ENCODE data around the gene AGAP5. TPM values are rescaled to one million over a fixed set of nuclear protein-coding genes. Genes with fewer than 3 reads are reported as not detected.

AGAP5 gene
- total and polyA plus RNA-seq, 10 of the 15 experiments (the other 5 are each of a cell fraction or from before 2014, with no cell fraction given): 0.68 to 8.5 (median 6.7) TPM; not detected in 1

GRCh38 chr10:73730153-73730906 lies 32.4 kb upstream of the AGAP5 start (continued):
- TF ChIP-seq ZNF622 (IDR thresholded peaks at IDR 0.05) (no peak), HSF1 (IDR thresholded peaks at IDR 0.05; ENCODE audit: low read depth, low read length) (peak; percentile 73; the same call in 1 of the 2 replicates), CREM (IDR thresholded peaks at IDR 0.05; ENCODE audit: low read depth) (peak; percentile 91), FOXK2 (IDR thresholded peaks at IDR 0.05) (peak; percentile 56), MYC (IDR thresholded peaks at IDR 0.05; ENCODE audit: insufficient read depth, insufficient read length, insufficient replicate concordance, low read length, severe bottlenecking) (no peak), MXI1 (IDR thresholded peaks at IDR 0.05; ENCODE audit: low read depth, low read length) (peak; percentile 89), IKZF2 (IDR thresholded peaks at IDR 0.05) (peak; percentile 27 to 38; a peak in 3 of 4 replicates), ATF3 (IDR thresholded peaks at IDR 0.05; ENCODE audit: borderline replicate concordance, extremely low read depth, low read depth, low read length) (no peak), POLR2AphosphoS5 (IDR thresholded peaks at IDR 0.05; ENCODE audit: low read length) (peak; percentile 96), FOS (IDR thresholded peaks at IDR 0.05; ENCODE audit: borderline replicate concordance, extremely low read depth, insufficient read length) (no peak), CHD2 (IDR thresholded peaks at IDR 0.05; ENCODE audit: borderline replicate concordance, low read depth, low read length) (peak; percentile 40; the same call in 1 of the 2 replicates), SUZ12 (IDR thresholded peaks at IDR 0.05; ENCODE audit: unreplicated experiment) (no peak), ZBTB4 (CRISPR knock-in tag; IDR thresholded peaks at IDR 0.05) (no peak), NBN (IDR thresholded peaks at IDR 0.05) (peak; percentile 93), EP300 (IDR thresholded peaks at IDR 0.05; ENCODE audit: borderline replicate concordance in 1 of 2, control insufficient read depth in 1 of 2, low read depth in 2 of 2, low read length in 2 of 2) (no peak)
- TF ChIP-seq, protein P1, sequence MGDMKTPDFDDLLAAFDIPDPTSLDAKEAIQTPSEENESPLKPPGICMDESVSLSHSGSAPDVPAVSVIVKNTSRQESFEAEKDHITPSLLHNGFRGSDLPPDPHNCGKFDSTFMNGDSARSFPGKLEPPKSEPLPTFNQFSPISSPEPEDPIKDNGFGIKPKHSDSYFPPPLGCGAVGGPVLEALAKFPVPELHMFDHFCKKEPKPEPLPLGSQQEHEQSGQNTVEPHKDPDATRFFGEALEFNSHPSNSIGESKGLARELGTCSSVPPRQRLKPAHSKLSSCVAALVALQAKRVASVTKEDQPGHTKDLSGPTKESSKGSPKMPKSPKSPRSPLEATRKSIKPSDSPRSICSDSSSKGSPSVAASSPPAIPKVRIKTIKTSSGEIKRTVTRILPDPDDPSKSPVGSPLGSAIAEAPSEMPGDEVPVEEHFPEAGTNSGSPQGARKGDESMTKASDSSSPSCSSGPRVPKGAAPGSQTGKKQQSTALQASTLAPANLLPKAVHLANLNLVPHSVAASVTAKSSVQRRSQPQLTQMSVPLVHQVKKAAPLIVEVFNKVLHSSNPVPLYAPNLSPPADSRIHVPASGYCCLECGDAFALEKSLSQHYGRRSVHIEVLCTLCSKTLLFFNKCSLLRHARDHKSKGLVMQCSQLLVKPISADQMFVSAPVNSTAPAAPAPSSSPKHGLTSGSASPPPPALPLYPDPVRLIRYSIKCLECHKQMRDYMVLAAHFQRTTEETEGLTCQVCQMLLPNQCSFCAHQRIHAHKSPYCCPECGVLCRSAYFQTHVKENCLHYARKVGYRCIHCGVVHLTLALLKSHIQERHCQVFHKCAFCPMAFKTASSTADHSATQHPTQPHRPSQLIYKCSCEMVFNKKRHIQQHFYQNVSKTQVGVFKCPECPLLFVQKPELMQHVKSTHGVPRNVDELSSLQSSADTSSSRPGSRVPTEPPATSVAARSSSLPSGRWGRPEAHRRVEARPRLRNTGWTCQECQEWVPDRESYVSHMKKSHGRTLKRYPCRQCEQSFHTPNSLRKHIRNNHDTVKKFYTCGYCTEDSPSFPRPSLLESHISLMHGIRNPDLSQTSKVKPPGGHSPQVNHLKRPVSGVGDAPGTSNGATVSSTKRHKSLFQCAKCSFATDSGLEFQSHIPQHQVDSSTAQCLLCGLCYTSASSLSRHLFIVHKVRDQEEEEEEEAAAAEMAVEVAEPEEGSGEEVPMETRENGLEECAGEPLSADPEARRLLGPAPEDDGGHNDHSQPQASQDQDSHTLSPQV (IDR thresholded peaks at IDR 0.05): no peak
- TF ChIP-seq, protein P2, sequence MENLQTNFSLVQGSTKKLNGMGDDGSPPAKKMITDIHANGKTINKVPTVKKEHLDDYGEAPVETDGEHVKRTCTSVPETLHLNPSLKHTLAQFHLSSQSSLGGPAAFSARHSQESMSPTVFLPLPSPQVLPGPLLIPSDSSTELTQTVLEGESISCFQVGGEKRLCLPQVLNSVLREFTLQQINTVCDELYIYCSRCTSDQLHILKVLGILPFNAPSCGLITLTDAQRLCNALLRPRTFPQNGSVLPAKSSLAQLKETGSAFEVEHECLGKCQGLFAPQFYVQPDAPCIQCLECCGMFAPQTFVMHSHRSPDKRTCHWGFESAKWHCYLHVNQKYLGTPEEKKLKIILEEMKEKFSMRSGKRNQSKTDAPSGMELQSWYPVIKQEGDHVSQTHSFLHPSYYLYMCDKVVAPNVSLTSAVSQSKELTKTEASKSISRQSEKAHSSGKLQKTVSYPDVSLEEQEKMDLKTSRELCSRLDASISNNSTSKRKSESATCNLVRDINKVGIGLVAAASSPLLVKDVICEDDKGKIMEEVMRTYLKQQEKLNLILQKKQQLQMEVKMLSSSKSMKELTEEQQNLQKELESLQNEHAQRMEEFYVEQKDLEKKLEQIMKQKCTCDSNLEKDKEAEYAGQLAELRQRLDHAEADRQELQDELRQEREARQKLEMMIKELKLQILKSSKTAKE (IDR thresholded peaks at IDR 0.05; ENCODE audit: low read depth, poor library complexity, severe bottlenecking): peak; percentile 49
